Activated T-cell treated with anti-CD3 and anti-CD28 coated beads, Interleukin-2, amount 50 U/mL, for 72 hours (primary cell): Measurements from ENCODE around the gene EIF2B1. TPM values are rescaled to one million over a fixed set of nuclear protein-coding genes. Genes with fewer than 3 reads are reported as not detected.
"Not testable (repeated sequence)": the region's sequence is repeated elsewhere in the genome, so short reads cannot be mapped to it uniquely, and the experiment has no call there.

Experiments
- ATAC-seq, 2 donors: fragments of 150-1000 bp; cut with Tn5 transposase; replicated peaks in 1 of 2; 2 replicates each; pipeline ENCODE4 v1.10.0; 2021; ENCODE audit warnings: moderate library complexity in 2 of 2, mild to moderate bottlenecking in 1 of 2
- DNase-seq, 2 donors: peaks; one replicate each; pipeline ENCODE4 v3.0.0; 2021 to 2022; ENCODE audit warnings: mixed read lengths in 1 of 2
- H3K27ac Mint-ChIP-seq: one replicate; pipeline ENCODE4 v1.8.0; 2022; ENCODE audit warnings: mild to moderate bottlenecking, moderate library complexity, mixed read lengths
- H3K27me3 Mint-ChIP-seq: one replicate; pipeline ENCODE4 v1.8.0; 2022; ENCODE audit warnings: low read depth, mixed read lengths
- H3K36me3 Mint-ChIP-seq, 2 donors: one replicate each; pipeline ENCODE4 v1.8.0; 2022; ENCODE audit warnings: mixed read lengths in 2 of 2, mild to moderate bottlenecking in 1 of 2; ENCODE audit not compliant: insufficient read depth in 2 of 2
- H3K4me1 Mint-ChIP-seq: one replicate; pipeline ENCODE4 v1.8.0; 2022; ENCODE audit warnings: low read depth, mixed read lengths
- H3K4me3 Mint-ChIP-seq, 2 donors: one replicate each; pipeline ENCODE4 v1.8.0; 2022; ENCODE audit warnings: mild to moderate bottlenecking in 2 of 2, mixed read lengths in 2 of 2, moderate library complexity in 2 of 2
- H3K9me3 Mint-ChIP-seq, 2 donors: one replicate each; pipeline ENCODE4 v1.8.0; 2022; ENCODE audit warnings: mixed read lengths in 2 of 2
- total RNA-seq, 2 donors: library from RNA; stranded (reverse); gene quantifications; one replicate each; pipeline ENCODE4 v1.2.3, GENCODE V29; 2022

EIF2B1 gene
- total RNA-seq, 2 donors from 2014 or later = 58.1 to 76.7 TPM

GRCh38 chr12:123607756-123608155, 25.7 kb downstream of the EIF2B1 start:
- Mint-ChIP-seq H3K4me1 (peaks cover 20% of the 10 kb centered on the region), H3K36me3 (peaks cover 8 to 36% of the 10 kb centered on the region in 2 donors), H3K27ac (no peak overlapping the region), H3K4me3 (no peak overlapping the region), H3K9me3 (no peaks in the 10 kb centered on the region), H3K27me3 (no peaks in the 10 kb centered on the region)
- ATAC-seq (no peak), DNase-seq (no peak)

GRCh38 chr12:123603495-123603894, 30.0 kb downstream of the EIF2B1 start:
- not testable (repeated sequence) for H3K27ac Mint-ChIP-seq, DNase-seq, H3K9me3 Mint-ChIP-seq, H3K27me3 Mint-ChIP-seq, ATAC-seq
- Mint-ChIP-seq H3K36me3 (peaks cover 10 to 26% of the 10 kb centered on the region in 2 donors), H3K4me1 (peaks cover 33% of the 10 kb centered on the region), H3K4me3 (peak overlapping the region; percentile 21 to 92)

GRCh38 chr12:123602651-123603195, 30.8 kb downstream of the EIF2B1 start:
- Mint-ChIP-seq H3K27ac (peak overlapping the region; percentile 75), H3K27me3 (no peaks in the 10 kb centered on the region), H3K4me3 (peak overlapping the region; percentile 92 to 94), H3K36me3 (peaks cover 9 to 23% of the 10 kb centered on the region in 2 donors), H3K4me1 (peaks cover 32% of the 10 kb centered on the region), H3K9me3 (no peaks in the 10 kb centered on the region)
- DNase-seq = no peak
- ATAC-seq = no peak

- H3K4me1 Mint-ChIP-seq = peaks cover 32% of the 10 kb centered on the region
- H3K27ac Mint-ChIP-seq = peak within 1 kb of the TSS; percentile 98
- H3K4me3 Mint-ChIP-seq = peak within 1 kb of the TSS; percentile 92 to 94
- H3K36me3 Mint-ChIP-seq = peaks cover 7 to 22% of the 10 kb centered on the region in 2 donors
- ATAC-seq (peak; percentile 96 to 97), DNase-seq (peak; percentile 89 to 90)
- no peaks in the 10 kb centered on the region for H3K27me3 Mint-ChIP-seq
- no peaks in the 10 kb centered on the region for H3K9me3 Mint-ChIP-seq
Observed at GRCh38 chr12:123601602-123602489, 31.6 kb downstream of the EIF2B1 start, which contains the start of gene DDX55. Gene DDX55, plus strand, starts transcription at chr12:123602099. Its CDS starts 50 bp downstream, at chr12:123602149.

GRCh38 chr12:123599721-123600120, 33.8 kb downstream of the EIF2B1 start:
- Mint-ChIP-seq H3K4me1 (peaks cover 32% of the 10 kb centered on the region), H3K27me3 (no peaks in the 10 kb centered on the region), H3K4me3 (peak overlapping the region; percentile 14 to 32), H3K9me3 (no peaks in the 10 kb centered on the region), H3K36me3 (peaks cover 7 to 31% of the 10 kb centered on the region in 2 donors), H3K27ac (no peak overlapping the region)
- ATAC-seq = no peak
- no peak for DNase-seq

GRCh38 chr12:123599310-123599709, 34.2 kb downstream of the EIF2B1 start:
- ATAC-seq (no peak), DNase-seq (no peak)
- H3K27ac Mint-ChIP-seq = peak overlapping the region; percentile 31
- H3K9me3 Mint-ChIP-seq = no peaks in the 10 kb centered on the region
- peaks cover 7 to 31% of the 10 kb centered on the region in 2 donors for H3K36me3 Mint-ChIP-seq
- peak overlapping the region in 1 of 2 donors; percentile 2 for H3K4me3 Mint-ChIP-seq
- H3K4me1 Mint-ChIP-seq = peaks cover 31% of the 10 kb centered on the region
- H3K27me3 Mint-ChIP-seq = no peaks in the 10 kb centered on the region

- H3K36me3 Mint-ChIP-seq = peaks cover 7 to 34% of the 10 kb centered on the region in 2 donors
- DNase-seq = no peak
- no peak for ATAC-seq
- H3K27me3 Mint-ChIP-seq = no peaks in the 10 kb centered on the region
- H3K4me3 Mint-ChIP-seq = no peak overlapping the region
- peak overlapping the region; percentile 38 for H3K27ac Mint-ChIP-seq
- H3K4me1 Mint-ChIP-seq = peaks cover 23% of the 10 kb centered on the region
- H3K9me3 Mint-ChIP-seq = no peaks in the 10 kb centered on the region
Observed at GRCh38 chr12:123598522-123598921, 35.0 kb downstream of the EIF2B1 start.

GRCh38 chr12:123597100-123597499, 36.4 kb downstream of the EIF2B1 start:
- Mint-ChIP-seq H3K9me3 (no peaks in the 10 kb centered on the region), H3K4me3 (no peak overlapping the region), H3K4me1 (peaks cover 16% of the 10 kb centered on the region), H3K27ac (peak overlapping the region; percentile 70), H3K36me3 (peaks cover 5 to 33% of the 10 kb centered on the region in 2 donors), H3K27me3 (no peaks in the 10 kb centered on the region)
- no peak for ATAC-seq
- no peak for DNase-seq

- H3K9me3 Mint-ChIP-seq = no peaks in the 10 kb centered on the region
- peak overlapping the region; percentile 70 for H3K27ac Mint-ChIP-seq
- ATAC-seq = no peak
- peaks cover 2 to 41% of the 10 kb centered on the region in 2 donors for H3K36me3 Mint-ChIP-seq
- DNase-seq = no peak
- no peak overlapping the region for H3K4me3 Mint-ChIP-seq
- no peaks in the 10 kb centered on the region for H3K27me3 Mint-ChIP-seq
- H3K4me1 Mint-ChIP-seq = peaks cover 18% of the 10 kb centered on the region
Observed at GRCh38 chr12:123595729-123596128, 37.8 kb downstream of the EIF2B1 start.

- H3K27ac Mint-ChIP-seq = peak overlapping the region; percentile 88
- H3K36me3 Mint-ChIP-seq = peaks cover 4 to 49% of the 10 kb centered on the region in 2 donors
- H3K4me1 Mint-ChIP-seq = peaks cover 37% of the 10 kb centered on the region
- H3K4me3 Mint-ChIP-seq = no peak overlapping the region
- no peaks in the 10 kb centered on the region for H3K27me3 Mint-ChIP-seq
- DNase-seq (no peak), ATAC-seq (no peak)
- no peaks in the 10 kb centered on the region for H3K9me3 Mint-ChIP-seq
Observed at GRCh38 chr12:123591702-123592481, 41.6 kb downstream of the EIF2B1 start.

GRCh38 chr12:123580772-123581171, 52.7 kb downstream of the EIF2B1 start:
- no peak overlapping the region for H3K27ac Mint-ChIP-seq
- no peaks in the 10 kb centered on the region for H3K9me3 Mint-ChIP-seq
- no peaks in the 10 kb centered on the region for H3K36me3 Mint-ChIP-seq
- H3K4me1 Mint-ChIP-seq = peaks cover 27% of the 10 kb centered on the region
- no peak overlapping the region for H3K4me3 Mint-ChIP-seq
- H3K27me3 Mint-ChIP-seq = no peaks in the 10 kb centered on the region
- DNase-seq (no peak), ATAC-seq (no peak)

GRCh38 chr12:123578829-123579228, 54.7 kb downstream of the EIF2B1 start:
- H3K27me3 Mint-ChIP-seq, H3K9me3 Mint-ChIP-seq, H3K4me3 Mint-ChIP-seq, DNase-seq, H3K27ac Mint-ChIP-seq, H3K36me3 Mint-ChIP-seq, ATAC-seq: not testable (repeated sequence)
- H3K4me1 Mint-ChIP-seq = peaks cover 19% of the 10 kb centered on the region

GRCh38 chr12:123578243-123578642, 55.2 kb downstream of the EIF2B1 start:
- H3K27ac Mint-ChIP-seq = no peak overlapping the region
- no peak for DNase-seq
- no peaks in the 10 kb centered on the region for H3K36me3 Mint-ChIP-seq
- no peaks in the 10 kb centered on the region for H3K9me3 Mint-ChIP-seq
- H3K4me3 Mint-ChIP-seq = no peak overlapping the region
- ATAC-seq = no peak
- no peaks in the 10 kb centered on the region for H3K27me3 Mint-ChIP-seq
- peaks cover 19% of the 10 kb centered on the region for H3K4me1 Mint-ChIP-seq
